Dendritic cell treated with granulocyte-macrophage colony-stimulating factor and Interleukin-4, amounts not matched to agents 40 ng/mL and 50 ng/mL, for 4 days (primary cell): Measurements from ENCODE around the gene TLR4.

Experiments used
- H3K27ac Mint-ChIP-seq: one replicate; pipeline ENCODE4 v1.8.0; 2022; ENCODE audit warnings: mild to moderate bottlenecking, mixed read lengths
- H3K27me3 Mint-ChIP-seq: one replicate; pipeline ENCODE4 v1.8.0; 2022; ENCODE audit warnings: mild to moderate bottlenecking, mixed read lengths
- H3K36me3 Mint-ChIP-seq: one replicate; pipeline ENCODE4 v1.8.0; 2022; ENCODE audit warnings: low read depth, mixed read lengths
- H3K4me1 Mint-ChIP-seq: one replicate; pipeline ENCODE4 v1.8.0; 2022; ENCODE audit warnings: low read depth, mixed read lengths
- H3K4me3 Mint-ChIP-seq: one replicate; pipeline ENCODE4 v1.8.0; 2022; ENCODE audit warnings: mild to moderate bottlenecking, moderate library complexity, mixed read lengths
- H3K9me3 Mint-ChIP-seq: one replicate; pipeline ENCODE4 v1.8.0; 2022; ENCODE audit warnings: mixed read lengths
- intact Hi-C: fragments of 100-400 bp; cut with micrococcal nuclease; formaldehyde crosslinking; loops from one replicate; pipeline ENCODE4 v1.15.0; 2022

The TLR4 gene

DNA sequence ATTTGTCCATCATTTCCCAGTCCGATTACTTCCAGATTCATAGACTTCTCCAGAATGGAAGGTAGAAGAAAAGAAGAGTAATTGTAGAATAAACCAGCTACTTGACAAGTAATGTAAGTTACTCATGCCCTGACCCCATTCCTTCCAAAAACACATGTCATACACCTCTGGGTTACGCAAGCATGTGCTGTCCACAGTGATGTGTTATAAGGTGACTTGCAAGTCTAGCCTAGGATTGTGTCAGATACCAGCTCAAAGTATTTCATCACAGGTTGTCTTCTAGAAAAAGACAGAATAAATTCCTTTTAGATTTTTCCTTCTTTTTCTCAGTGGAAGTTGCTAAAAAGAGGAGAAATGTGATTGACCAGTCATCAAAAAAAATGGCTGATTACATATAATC lies 8.0 kb upstream of the TLR4 start:
- H3K4me3 Mint-ChIP-seq, result no peak overlapping the region
- intact Hi-C loops, result no loop called here
- no peak overlapping the region for H3K27ac Mint-ChIP-seq
- H3K4me1 Mint-ChIP-seq, result peaks cover 24% of the 10 kb centered on the region
- no peaks in the 10 kb centered on the region for H3K36me3 Mint-ChIP-seq
- peaks cover 10% of the 10 kb centered on the region for H3K9me3 Mint-ChIP-seq
- H3K27me3 Mint-ChIP-seq, result no peaks in the 10 kb centered on the region

DNA sequence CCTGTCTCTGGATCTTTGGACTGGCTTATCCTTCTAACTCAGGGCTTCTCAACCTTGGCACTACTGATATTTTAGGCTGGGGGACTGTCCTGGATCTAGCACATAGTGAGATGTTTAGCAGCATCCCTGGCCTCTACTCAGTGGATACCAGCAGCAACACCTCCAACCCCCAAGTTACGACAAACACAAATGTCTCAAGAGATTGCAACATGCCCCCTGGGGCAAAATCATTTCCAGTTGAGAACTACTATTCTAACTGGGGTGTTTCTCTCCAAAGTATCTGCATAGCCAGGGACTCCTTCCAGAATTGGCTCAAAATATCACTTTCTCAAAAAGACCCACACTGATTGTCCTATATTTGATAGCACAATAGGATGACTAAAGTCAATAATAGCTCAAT lies 7.2 kb upstream of the TLR4 start:
- H3K4me1 Mint-ChIP-seq, result peaks cover 33% of the 10 kb centered on the region
- peaks cover 10% of the 10 kb centered on the region for H3K9me3 Mint-ChIP-seq
- H3K27ac Mint-ChIP-seq, result no peak overlapping the region
- intact Hi-C loops, result no loop called here
- no peaks in the 10 kb centered on the region for H3K36me3 Mint-ChIP-seq
- H3K4me3 Mint-ChIP-seq, result no peak overlapping the region
- H3K27me3 Mint-ChIP-seq, result no peaks in the 10 kb centered on the region

DNA sequence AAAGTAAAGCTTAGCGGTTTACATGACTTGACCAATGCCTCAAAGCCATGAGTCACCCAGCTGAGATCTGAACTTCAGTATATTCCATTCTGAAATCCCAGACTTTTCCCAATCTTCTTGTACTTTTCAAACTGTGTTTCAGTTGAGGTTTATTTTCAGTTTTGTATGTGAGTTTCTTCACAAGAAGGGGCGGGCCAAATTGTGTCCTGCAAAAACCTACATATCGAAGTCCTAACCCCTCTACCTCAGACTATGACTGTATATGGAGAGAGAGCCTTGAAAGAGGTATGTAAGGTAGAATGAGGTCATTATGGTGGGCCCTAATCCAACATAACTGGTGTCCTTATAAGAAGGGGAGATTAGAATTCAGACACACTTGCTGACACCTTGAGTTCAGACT lies 666 bp upstream of the TLR4 start:
- peaks cover 43% of the 10 kb centered on the region for H3K36me3 Mint-ChIP-seq
- peak overlapping the region; percentile 98 for H3K27ac Mint-ChIP-seq
- intact Hi-C loops, result loop anchor here (5.0 kb wide), 1 partner anchor 56 kb away; no protein-coding TSS in a partner anchor
- peak overlapping the region; percentile 9 for H3K4me3 Mint-ChIP-seq
- peaks cover 1% of the 10 kb centered on the region for H3K9me3 Mint-ChIP-seq
- H3K27me3 Mint-ChIP-seq, result no peaks in the 10 kb centered on the region
- H3K4me1 Mint-ChIP-seq, result peaks cover 61% of the 10 kb centered on the region

DNA sequence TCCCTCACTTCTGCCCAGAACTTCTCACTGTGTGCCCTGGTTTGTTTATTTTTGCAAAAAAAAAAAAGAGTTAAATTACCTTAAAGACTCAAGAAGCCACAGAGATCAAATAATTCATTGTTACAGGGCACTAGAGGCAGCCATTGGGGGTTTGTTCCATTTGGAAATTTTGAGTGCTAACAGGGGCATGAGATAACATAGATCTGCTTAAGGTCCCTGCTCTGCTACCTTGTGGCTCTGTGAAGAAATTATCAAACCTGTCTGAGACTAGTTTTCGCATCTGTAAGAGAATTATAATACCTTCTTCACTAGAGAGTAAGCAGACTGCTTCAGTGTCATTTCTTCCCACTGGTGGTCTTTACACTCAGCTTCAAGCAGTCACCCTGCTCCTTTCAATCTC lies 394 bp downstream of the TLR4 start:
- peaks cover 70% of the 10 kb centered on the region for H3K4me1 Mint-ChIP-seq
- no peaks in the 10 kb centered on the region for H3K9me3 Mint-ChIP-seq
- intact Hi-C loops, result loop anchor here (1.0 to 5.0 kb wide), 3 partner anchors 14 to 78 kb away; no protein-coding TSS in a partner anchor
- peak overlapping the region; percentile 98 for H3K27ac Mint-ChIP-seq
- peaks cover 54% of the 10 kb centered on the region for H3K36me3 Mint-ChIP-seq
- H3K27me3 Mint-ChIP-seq, result no peaks in the 10 kb centered on the region
- peak overlapping the region; percentile 98 for H3K4me3 Mint-ChIP-seq

DNA sequence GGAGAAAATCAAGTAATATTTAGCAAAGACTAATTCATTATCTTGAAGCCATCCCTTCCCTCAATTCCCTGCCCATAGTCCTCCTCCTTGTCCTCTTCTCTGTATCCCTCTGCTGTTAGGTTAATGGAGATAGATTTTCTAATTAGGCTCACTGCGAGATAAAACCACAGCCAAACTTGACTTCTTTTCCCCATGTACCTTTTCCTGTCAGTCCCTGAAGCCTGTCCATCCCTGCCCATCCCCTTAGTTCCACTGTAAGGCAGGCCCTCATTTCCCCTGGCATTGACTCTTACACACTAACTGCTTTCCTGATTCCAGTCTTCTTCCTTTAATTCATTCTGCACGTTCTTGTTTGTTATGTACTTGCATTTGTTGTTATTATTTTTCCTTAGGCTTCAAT lies 1.2 kb downstream of the TLR4 start:
- H3K4me1 Mint-ChIP-seq, result peaks cover 71% of the 10 kb centered on the region
- H3K9me3 Mint-ChIP-seq, result no peaks in the 10 kb centered on the region
- intact Hi-C loops, result loop anchor here (2.0 to 5.0 kb wide), 2 partner anchors 37 to 77 kb away; no protein-coding TSS in a partner anchor
- peaks cover 61% of the 10 kb centered on the region for H3K36me3 Mint-ChIP-seq
- peak overlapping the region; percentile 98 for H3K27ac Mint-ChIP-seq
- H3K27me3 Mint-ChIP-seq, result no peaks in the 10 kb centered on the region
- peak overlapping the region; percentile 98 for H3K4me3 Mint-ChIP-seq

DNA sequence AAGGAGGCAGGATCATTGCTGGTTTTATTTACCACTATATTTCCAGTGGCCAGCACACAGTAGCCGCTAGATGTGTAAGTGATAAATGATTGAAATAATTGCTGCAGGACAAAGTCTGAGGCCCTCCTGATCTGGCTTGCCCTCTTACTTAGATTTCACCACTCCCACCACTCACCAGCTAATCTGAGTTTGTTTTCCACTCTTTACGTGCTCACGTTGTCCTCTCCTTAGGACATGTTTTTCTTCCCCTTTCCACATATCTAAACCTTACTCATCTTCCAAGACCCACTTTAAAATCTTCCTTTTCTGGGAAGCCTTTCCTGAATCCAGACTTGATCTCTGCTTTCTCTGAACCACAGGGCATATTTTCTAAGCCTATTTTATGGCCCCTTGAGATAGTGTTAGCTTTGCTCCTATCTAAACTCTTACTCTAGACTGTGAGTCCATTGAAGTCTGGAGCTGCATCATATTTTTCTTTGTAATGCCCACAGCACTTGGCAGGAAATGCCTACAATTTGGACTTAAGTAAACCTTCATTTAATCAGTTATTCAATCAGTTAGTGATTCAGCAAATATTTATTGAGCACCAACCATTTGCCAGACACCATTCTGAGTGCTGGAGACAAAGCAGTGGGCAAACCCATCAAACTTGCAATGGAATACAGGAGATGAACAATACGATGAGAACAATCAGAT lies 2.4 kb downstream of the TLR4 start:
- H3K4me3 Mint-ChIP-seq, result peak overlapping the region; percentile 80
- intact Hi-C loops, result loop anchor here (5.0 kb wide), 1 partner anchor 36 kb away; no protein-coding TSS in a partner anchor
- peak overlapping the region; percentile 98 for H3K27ac Mint-ChIP-seq
- H3K9me3 Mint-ChIP-seq, result no peaks in the 10 kb centered on the region
- peaks cover 73% of the 10 kb centered on the region for H3K36me3 Mint-ChIP-seq
- H3K27me3 Mint-ChIP-seq, result no peaks in the 10 kb centered on the region
- peaks cover 76% of the 10 kb centered on the region for H3K4me1 Mint-ChIP-seq

DNA sequence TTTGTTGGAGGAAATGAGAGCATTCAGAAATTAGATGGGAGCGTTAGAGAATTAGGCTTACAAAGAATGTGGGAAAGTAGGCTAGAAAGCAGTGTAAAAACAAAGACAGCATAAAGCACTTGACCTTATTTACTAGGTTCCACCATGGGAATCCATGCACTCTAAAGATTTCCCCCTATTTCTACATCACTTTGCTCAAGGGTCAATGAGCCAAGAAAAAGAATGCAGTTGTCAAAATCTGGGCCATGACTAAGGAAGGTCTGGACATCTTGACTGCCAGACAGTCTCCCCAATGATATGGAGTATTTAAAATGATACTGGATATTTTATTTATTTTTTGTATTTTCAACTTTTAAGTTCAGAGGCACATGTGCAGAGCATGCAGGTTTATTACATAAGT lies 3.4 kb downstream of the TLR4 start:
- H3K36me3 Mint-ChIP-seq, result peaks cover 83% of the 10 kb centered on the region
- intact Hi-C loops, result loop anchor here (5.0 kb wide), 1 partner anchor 35 kb away; no protein-coding TSS in a partner anchor
- peak overlapping the region; percentile 80 for H3K4me3 Mint-ChIP-seq
- no peaks in the 10 kb centered on the region for H3K27me3 Mint-ChIP-seq
- H3K27ac Mint-ChIP-seq, result no peak overlapping the region
- peaks cover 73% of the 10 kb centered on the region for H3K4me1 Mint-ChIP-seq
- no peaks in the 10 kb centered on the region for H3K9me3 Mint-ChIP-seq

DNA sequence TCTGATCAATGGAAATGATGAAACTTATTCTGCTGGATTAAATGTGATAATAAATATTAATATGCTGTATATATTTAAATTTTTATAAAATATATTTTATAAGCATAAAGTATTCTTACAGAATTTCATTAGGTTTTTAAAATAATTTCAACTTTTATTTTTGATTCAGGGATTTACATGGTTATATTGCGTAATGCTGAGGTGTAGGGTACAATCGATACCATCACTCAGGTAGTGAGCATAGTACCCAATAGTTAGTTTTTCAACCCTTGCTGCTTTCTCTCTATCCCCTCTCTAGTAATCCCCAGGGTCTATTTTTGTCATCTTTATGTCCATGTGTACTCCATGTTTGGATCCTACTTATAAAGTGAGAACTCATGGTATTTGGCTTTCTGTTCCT lies 5.7 kb downstream of the TLR4 start:
- H3K9me3 Mint-ChIP-seq, result no peaks in the 10 kb centered on the region
- peak overlapping the region; percentile 26 for H3K4me3 Mint-ChIP-seq
- intact Hi-C loops, result loop anchor here (5.0 kb wide), 1 partner anchor 32 kb away; no protein-coding TSS in a partner anchor
- no peaks in the 10 kb centered on the region for H3K27me3 Mint-ChIP-seq
- H3K27ac Mint-ChIP-seq, result no peak overlapping the region
- peaks cover 79% of the 10 kb centered on the region for H3K4me1 Mint-ChIP-seq
- H3K36me3 Mint-ChIP-seq, result peaks cover 98% of the 10 kb centered on the region

DNA sequence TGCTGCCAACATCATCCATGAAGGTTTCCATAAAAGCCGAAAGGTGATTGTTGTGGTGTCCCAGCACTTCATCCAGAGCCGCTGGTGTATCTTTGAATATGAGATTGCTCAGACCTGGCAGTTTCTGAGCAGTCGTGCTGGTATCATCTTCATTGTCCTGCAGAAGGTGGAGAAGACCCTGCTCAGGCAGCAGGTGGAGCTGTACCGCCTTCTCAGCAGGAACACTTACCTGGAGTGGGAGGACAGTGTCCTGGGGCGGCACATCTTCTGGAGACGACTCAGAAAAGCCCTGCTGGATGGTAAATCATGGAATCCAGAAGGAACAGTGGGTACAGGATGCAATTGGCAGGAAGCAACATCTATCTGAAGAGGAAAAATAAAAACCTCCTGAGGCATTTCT lies 10.1 kb downstream of the TLR4 start:
- intact Hi-C loops, result no loop called here
- H3K36me3 Mint-ChIP-seq, result peaks cover 85% of the 10 kb centered on the region
- no peaks in the 10 kb centered on the region for H3K9me3 Mint-ChIP-seq
- no peaks in the 10 kb centered on the region for H3K27me3 Mint-ChIP-seq
- H3K4me1 Mint-ChIP-seq, result peaks cover 76% of the 10 kb centered on the region
- no peak overlapping the region for H3K27ac Mint-ChIP-seq
- H3K4me3 Mint-ChIP-seq, result peak overlapping the region; percentile 1

DNA sequence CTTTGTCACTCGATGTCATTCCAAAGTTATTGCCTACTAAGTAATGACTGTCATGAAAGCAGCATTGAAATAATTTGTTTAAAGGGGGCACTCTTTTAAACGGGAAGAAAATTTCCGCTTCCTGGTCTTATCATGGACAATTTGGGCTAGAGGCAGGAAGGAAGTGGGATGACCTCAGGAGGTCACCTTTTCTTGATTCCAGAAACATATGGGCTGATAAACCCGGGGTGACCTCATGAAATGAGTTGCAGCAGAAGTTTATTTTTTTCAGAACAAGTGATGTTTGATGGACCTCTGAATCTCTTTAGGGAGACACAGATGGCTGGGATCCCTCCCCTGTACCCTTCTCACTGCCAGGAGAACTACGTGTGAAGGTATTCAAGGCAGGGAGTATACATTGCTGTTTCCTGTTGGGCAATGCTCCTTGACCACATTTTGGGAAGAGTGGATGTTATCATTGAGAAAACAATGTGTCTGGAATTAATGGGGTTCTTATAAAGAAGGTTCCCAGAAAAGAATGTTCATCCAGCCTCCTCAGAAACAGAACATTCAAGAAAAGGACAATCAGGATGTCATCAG lies 11.3 kb downstream of the TLR4 start:
- intact Hi-C loops, result no loop called here
- peaks cover 69% of the 10 kb centered on the region for H3K4me1 Mint-ChIP-seq
- no peaks in the 10 kb centered on the region for H3K27me3 Mint-ChIP-seq
- no peaks in the 10 kb centered on the region for H3K9me3 Mint-ChIP-seq
- H3K36me3 Mint-ChIP-seq, result peaks cover 74% of the 10 kb centered on the region
- peak overlapping the region; percentile 51 for H3K27ac Mint-ChIP-seq
- no peak overlapping the region for H3K4me3 Mint-ChIP-seq

DNA sequence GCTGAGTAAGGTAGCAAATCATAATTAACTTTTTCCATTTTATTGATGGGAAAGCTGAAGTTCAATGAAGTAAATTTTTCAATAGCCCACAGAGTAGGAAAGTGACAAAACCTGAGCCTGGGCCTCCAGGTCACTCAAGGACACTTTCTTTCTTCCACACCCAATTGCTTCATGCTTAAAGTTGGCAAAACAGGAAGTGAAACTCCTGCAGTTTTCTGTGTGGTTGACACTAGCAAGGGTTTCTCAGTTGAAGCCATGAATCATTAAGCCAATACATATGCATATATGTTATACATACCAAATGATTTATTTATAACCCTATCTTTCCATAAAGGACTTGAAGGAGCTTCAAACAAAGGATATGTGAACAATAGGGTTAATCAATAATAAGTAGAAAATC lies 13.9 kb downstream of the TLR4 start:
- Mint-ChIP-seq H3K4me3 (no peak overlapping the region), H3K36me3 (peaks cover 48% of the 10 kb centered on the region), H3K9me3 (no peaks in the 10 kb centered on the region), H3K27ac (peak overlapping the region; percentile 79), H3K4me1 (peaks cover 70% of the 10 kb centered on the region), H3K27me3 (no peaks in the 10 kb centered on the region)
- intact Hi-C loops, result loop anchor here (1.0 kb wide), 1 partner anchor 14 kb away; the partner anchor contains the start of gene TLR4

DNA sequence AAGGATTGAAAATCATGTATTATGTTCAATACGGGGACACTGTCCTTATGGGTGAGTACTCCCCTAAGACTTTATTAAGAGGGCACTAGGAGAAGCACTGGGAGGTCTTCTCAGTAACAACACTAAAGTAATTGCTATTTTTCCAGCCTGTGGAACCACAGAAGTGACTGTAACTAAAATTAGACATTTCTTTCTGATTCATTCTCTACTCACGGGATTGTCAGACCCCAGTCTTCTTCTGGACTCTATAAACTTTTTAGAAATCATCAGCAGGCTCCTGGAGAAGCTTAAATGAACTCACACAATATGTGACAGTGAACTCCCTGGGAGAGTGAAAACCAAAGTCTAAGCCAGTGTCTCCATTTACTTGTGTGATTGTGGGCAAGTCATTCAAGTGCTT lies 14.5 kb downstream of the TLR4 start:
- Mint-ChIP-seq H3K27me3 (no peaks in the 10 kb centered on the region), H3K4me3 (peak overlapping the region; percentile 13), H3K36me3 (peaks cover 42% of the 10 kb centered on the region), H3K27ac (peak overlapping the region; percentile 79), H3K4me1 (peaks cover 71% of the 10 kb centered on the region), H3K9me3 (no peaks in the 10 kb centered on the region)
- intact Hi-C loops, result loop anchor here (1.0 kb wide), 1 partner anchor 14 kb away; the partner anchor contains the start of gene TLR4

DNA sequence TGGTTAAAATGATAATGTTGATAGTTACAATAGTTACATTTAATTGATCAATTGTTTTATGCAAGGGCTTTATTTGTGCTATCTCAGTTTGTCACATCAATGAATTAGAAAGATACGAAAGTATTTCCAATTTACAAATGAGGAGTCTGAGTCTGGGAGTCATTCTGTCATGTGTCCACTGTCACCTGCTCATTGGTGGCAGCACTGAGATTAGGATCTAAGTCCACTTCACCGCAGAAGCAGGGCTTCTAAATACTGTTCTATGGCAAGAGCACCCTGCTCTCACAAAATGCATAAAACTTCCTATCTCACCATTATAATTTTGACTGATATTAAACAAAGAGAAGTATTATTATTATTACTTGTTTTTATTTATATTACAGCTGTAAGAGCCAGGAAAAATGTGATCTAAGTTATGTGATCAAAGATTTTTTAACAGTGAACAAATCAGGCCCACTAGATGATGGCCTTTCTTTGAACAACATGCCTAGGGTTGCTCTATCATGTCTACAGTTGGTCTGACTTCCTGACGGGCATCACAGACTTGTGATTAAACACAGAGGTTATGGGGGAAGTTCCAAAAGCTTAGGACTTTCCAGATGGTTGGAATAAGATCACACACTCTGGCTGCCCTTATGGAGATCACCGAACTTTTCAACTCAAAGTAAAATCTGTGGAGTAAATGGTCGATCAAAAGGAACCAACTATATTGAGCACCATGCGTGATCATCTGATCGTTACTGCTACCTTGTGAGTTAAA lies 15.1 kb downstream of the TLR4 start:
- Mint-ChIP-seq H3K4me3 (no peak overlapping the region), H3K9me3 (no peaks in the 10 kb centered on the region), H3K27ac (peak overlapping the region; percentile 79), H3K27me3 (no peaks in the 10 kb centered on the region), H3K36me3 (peaks cover 35% of the 10 kb centered on the region), H3K4me1 (peaks cover 71% of the 10 kb centered on the region)
- intact Hi-C loops, result no loop called here

DNA sequence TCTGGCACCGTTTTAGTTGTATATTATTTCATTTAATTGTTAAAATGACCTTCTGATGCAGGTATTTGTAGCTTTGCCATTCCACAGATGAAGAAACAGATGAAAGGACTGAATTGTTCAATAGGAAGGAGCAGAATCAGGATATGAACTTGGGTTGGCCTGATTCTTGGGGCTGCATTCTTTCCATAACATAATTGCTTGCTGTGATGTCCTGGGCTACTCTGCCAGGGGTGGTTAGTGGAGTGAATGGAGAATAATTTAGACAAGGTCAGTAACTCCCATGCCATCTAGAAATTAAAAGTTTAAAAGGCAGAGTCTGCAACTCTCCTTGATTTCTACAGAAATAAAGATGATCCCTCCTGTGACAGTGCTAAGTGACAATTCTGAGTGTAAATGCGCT lies 15.9 kb downstream of the TLR4 start:
- H3K9me3 Mint-ChIP-seq, result no peaks in the 10 kb centered on the region
- no peak overlapping the region for H3K27ac Mint-ChIP-seq
- H3K36me3 Mint-ChIP-seq, result peaks cover 28% of the 10 kb centered on the region
- H3K27me3 Mint-ChIP-seq, result no peaks in the 10 kb centered on the region
- H3K4me1 Mint-ChIP-seq, result peaks cover 74% of the 10 kb centered on the region
- intact Hi-C loops, result loop anchor here (5.0 kb wide), 1 partner anchor 62 kb away; no protein-coding TSS in a partner anchor
- no peak overlapping the region for H3K4me3 Mint-ChIP-seq
